ENCODE data around the gene NUDT16L1.
A peak's percentile ranks its signal among the peaks of the same experiment; 100 is the strongest.

NUDT16L1 gene

GRCh38 chr16:4693296-4693955 is at the start of gene NUDT16L1:
Gene NUDT16L1 (plus strand): TSS chr16:4693562. CDS start chr16:4693727, 165 bp downstream.
- DNase-seq: peak; percentile 99

DNA sequence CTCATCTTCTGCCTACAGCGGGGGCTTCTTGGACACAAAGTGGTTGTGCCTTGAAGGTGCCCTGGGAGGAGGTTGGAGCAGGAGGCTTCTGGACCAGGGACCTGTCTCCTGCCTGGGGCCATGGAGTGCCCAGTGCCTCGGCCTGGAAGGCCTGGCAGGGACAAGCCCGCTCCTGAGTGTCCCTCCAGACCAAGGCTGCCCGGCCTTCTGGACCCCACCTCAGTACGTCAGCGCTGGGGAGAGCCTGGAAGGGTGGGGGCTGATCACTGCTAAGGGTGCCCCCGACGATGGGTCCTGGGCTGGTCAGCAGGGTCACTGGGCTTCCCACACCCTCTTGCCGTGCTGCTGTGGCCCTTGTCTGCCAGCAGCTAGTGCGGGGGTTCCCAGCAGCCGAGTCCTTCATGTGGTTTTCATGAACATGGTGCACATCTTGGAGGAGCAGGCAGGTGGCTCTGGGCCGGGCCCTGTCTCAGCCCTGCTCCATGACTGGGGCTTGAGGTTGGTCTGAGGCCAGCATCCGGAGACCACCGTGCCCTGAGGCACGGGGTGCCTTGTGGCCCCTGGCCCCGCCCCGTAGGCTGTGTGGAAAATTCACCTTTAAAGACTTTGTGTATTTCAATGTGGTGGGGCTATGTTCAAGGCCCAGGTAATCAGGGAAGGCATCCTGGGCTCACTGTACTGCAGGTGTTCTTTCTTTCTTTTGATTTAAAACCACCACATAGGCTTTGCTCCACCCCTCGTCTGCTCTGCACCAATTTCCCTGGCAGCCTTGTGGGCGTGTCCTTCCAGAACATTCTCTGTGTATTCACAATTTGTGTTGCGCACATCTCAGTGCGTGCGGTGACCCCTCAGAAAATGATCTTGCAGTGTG is 46.4 kb upstream of the NUDT16L1 start:
- DNase-seq: no peak

- DNase-seq: no peak
Observed at GRCh38 chr16:4647644-4647980, 45.8 kb upstream of the NUDT16L1 start.

DNA sequence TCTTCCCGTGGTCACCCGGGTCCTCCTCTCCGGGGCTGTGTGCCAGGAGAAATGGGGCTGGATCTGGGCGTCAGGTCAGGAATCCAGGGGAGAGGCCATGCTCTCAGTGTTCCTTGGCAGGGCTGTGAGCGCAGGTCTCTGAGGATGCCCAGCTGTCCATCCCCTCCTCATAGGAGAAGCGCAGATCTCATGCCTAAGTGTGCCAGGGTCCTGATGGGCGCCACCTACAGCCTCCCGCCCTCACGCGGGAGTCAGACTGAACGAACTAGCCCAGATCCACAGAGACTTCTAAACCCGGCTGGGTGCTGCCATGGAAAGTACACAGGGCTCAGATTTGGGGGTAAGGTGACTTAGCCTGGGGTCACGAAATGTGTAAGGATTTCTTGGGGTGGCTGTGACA is 44.4 kb upstream of the NUDT16L1 start:
- no peak for DNase-seq

GRCh38 chr16:4649744-4650442 is 43.5 kb upstream of the NUDT16L1 start:
- no peak for DNase-seq

- peak; percentile 93 for DNase-seq
Observed at GRCh38 chr16:4650443-4651074, 42.8 kb upstream of the NUDT16L1 start.

DNA sequence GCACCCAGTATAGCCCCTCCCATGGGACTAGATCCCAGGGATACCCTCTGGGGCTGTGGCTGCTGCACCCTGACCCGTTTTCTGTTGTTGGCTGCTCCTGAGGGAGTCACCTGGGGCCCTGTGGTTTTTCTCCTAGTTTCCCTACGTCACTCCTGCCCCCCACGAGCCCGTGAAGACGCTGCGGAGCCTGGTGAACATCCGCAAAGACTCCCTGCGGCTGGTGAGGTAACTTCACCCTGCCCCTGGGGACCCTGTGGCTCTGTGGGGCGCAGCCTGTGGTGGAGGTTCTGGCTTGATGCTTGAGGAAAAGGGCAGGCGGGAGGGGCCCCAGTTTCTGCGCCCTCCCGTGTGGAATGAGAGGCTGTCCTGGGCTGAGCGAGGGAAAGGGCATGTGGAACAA is 41.5 kb upstream of the NUDT16L1 start:
- DNase-seq: no peak

GRCh38 chr16:4652561-4652960 is 40.8 kb upstream of the NUDT16L1 start:
- DNase-seq: no peak

DNA sequence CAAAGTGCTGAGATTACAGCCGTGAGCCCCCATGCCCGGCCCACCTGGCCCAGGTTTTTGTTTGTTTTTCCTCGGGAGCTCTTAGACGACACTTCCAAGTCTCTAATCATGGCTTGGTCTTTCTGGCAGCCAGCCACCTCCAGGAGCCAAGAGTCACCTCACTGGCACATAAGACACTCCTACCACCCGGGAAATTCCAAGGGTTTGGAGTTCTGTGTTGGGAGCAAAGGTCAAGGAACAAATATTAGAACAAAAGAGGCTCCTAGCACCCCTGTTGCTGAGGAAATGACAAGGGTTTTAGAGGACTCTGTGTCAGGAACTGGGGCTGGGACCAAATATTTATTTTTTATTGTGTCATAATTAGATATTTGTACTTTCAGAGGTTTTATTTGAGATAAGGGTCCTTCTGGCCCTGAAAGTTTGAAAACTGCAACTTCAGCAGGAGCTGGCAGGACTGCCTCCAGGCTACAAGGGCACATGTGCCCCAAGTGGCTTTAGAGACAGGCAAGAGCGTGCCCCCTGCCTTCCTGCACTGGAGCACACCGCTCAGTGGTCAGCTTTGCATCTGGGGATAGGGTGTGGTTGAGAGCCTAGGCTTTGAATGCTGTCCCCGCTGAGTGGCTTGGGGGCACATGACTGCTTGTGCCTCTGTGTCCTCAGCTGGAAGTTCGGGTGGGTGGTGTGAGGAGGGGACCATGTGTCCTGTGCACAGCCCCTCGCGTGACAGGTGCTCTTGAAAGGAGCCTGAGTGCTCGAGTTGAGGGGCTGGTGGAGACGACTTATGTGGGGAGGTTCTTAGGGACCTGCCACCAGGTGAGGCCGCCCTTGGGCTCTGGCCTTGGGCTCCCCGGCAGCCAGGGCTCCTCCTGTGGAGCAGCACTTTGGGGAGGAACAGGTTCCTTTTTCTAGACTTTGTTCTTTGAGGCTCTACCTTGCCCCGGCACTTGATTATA is 39.1 kb upstream of the NUDT16L1 start:
- no peak for DNase-seq

GRCh38 chr16:4654964-4655590 is 38.3 kb upstream of the NUDT16L1 start:
- DNase-seq: no peak

DNA sequence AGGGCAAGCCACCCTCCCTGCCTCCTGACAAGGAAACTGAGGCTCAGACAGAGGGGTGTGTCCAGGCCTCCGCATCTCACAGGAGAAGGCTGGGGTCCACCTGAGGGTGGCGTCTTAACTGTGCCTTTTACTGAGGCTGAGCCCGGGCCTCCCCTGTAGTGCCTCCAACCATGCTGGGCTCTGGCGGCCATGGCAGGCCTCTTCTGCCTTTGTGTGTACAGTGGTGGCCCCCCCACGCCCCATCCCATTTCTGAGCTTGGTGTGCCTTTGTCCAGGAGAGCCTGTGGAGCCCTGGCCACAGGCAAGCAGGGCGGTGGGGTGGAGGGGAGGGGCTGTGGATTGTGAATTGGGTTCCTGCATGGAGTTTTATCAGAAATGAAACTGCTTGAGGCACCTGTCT is 37.6 kb upstream of the NUDT16L1 start:
- no peak for DNase-seq

- no peak for DNase-seq
Observed at GRCh38 chr16:4656221-4656620, 37.1 kb upstream of the NUDT16L1 start.

DNA sequence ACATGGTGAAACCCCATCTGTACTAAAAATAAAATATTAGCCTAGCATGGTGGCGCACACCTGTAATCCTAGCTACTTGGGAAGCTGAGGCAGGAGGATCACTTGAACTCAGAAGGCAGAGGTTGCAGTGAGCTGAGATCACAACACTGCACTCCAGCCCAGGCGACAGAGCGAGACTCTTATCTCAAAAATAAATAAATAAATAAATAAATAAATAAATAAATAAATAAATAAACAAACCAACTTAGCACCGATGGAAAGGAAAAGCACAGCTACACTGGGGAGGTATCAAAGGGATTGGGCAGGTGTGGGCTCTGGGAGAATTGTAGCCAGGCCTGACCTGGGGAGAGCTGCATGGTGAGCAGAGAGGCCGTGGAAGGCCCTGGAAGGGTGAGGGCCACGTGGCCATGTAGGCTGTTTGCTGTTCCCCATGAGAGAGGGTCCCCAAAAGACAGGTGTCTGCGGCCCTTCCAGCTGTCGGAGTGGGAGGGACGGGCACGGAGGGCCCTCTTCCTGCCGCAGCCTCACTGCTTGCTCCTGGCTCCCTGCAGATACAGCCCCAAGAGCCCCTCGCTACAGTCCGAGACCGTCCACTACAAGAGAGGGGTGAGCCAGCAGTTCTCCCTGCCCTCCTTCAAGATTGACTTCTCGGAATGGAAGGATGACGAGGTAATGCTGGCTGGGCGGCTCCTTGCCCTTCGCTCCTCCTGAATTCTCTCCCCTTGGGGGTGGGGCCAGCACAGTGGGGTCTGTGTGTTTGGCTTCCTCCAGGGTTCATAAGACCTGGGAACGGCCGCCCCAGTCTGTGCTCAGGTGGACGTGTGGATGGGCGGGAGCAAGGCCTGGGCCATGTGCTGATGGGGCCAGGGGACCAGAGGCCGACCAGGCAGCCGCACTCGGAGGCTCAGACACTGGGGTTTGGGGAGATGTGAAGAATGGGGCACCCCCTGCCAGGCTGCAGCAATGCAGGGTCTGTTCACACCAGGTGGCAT is 36.4 kb upstream of the NUDT16L1 start:
- no peak for DNase-seq

GRCh38 chr16:4659363-4660353 is 33.7 kb upstream of the NUDT16L1 start:
- DNase-seq: no peak

- DNase-seq: peak; percentile 86
Observed at GRCh38 chr16:4660454-4661007, 32.8 kb upstream of the NUDT16L1 start.

DNA sequence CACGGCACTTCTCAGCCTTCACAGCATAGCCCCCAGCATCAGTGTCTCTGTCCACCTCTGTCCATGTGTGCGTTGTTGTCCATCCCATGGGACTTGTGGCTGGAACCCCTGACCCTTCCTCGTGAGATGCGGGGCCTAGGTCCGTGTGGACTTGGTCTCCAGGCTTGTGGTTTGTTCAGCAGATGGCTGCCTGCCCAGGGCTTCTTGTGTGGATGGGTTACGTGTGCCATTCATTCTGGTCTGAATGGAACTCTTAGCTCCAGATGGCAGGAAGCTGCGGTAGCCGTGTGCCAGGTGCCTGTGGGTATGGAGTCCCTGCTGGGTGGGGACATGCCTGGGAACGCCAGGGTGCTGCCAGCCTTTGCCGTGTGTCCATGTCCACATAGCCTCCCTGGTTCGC is 31.7 kb upstream of the NUDT16L1 start:
- no peak for DNase-seq

- no peak for DNase-seq
Observed at GRCh38 chr16:4663465-4663776, 29.9 kb upstream of the NUDT16L1 start.

DNA sequence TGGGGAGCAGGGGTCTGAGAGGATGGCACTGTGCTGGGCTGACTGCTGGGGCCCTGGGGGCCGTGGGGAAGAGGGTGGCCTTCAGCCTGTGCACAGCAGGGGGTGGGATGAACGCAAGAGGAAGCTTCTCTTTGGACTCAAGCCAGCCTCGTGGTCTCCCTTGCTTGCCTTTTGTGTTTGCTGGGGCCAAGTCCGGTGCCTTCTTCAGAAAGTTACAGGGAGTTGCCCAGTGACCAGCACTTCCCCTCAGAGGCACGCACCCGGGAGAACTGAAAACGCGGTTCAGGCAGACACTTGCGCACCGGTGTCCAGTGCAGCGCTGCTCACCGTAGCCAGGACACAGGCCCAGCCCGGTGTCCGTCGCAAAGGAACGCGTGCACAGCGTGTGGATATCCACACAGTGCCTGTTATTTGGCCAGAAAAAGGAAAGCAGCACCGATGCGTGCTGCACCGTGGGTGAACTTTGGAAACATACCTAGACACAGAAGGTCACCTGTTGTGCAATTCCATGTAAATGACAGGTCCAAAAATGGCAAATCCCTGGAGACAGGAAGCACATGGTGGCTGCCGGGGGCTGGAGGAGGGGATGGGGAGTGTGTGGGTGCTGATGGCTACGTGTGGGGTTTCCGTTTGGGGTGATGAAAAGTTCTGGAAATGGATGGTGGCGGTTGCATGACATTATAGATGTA is 29.4 kb upstream of the NUDT16L1 start:
- DNase-seq: no peak
